NCI-H2196 (cell line): ENCODE data around the gene SMYD3.
A peak's percentile ranks its signal among the peaks of the same experiment; 100 is the strongest.

Source experiments
- DNase-seq: peaks from one replicate; lab custom pipeline; 2025; ENCODE audit not compliant: unreplicated experiment; lab: John Stamatoyannopoulos, UW

Gene SMYD3

GRCh38 chr1:245880754-245881403 lies 626.2 kb downstream of the SMYD3 start:
- DNase-seq: no peak

DNA sequence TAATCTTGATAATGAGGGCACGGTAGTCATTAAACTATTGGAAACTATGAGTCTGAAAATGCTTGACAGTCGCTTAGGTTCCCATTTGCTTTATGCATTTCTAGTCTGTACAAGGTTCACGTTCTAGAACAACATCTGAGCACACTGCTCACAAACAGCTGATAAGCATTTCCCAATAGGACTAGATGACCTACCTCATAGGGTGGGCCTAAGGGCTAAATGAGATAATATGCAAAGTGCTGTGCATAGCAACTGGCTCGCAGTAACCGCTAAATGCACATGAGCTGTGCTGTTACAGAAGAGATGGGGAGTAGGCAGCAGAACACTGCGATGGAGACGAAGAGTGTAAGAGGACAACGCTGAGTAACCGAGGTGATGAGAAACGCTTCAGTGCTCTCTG lies 628.0 kb downstream of the SMYD3 start:
- DNase-seq: no peak

- DNase-seq: no peak
Observed at GRCh38 chr1:245878585-245878984, 628.5 kb downstream of the SMYD3 start.

DNA sequence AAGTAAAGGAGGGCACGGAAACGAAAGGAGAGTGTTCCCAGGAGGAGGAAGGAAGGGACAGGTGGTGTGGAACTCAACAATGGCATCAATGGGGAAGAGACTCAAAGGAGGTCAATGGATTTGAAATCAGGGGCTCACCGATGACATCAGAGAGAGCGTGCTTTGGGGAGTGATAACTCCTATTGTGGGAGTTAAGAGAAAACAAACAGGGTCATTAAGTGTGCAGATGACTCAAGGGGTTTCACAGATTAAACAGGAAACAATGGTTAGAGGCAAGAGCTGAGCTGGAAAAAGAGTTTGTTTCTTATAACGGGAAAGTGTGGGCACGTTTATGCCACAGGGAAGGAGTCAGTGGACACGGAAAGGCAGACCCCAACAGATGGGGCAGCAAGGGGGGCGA lies 629.1 kb downstream of the SMYD3 start:
- no peak for DNase-seq

- no peak for DNase-seq
Observed at GRCh38 chr1:245876586-245876985, 630.5 kb downstream of the SMYD3 start.

GRCh38 chr1:245875581-245876261 lies 631.4 kb downstream of the SMYD3 start:
- no peak for DNase-seq

DNA sequence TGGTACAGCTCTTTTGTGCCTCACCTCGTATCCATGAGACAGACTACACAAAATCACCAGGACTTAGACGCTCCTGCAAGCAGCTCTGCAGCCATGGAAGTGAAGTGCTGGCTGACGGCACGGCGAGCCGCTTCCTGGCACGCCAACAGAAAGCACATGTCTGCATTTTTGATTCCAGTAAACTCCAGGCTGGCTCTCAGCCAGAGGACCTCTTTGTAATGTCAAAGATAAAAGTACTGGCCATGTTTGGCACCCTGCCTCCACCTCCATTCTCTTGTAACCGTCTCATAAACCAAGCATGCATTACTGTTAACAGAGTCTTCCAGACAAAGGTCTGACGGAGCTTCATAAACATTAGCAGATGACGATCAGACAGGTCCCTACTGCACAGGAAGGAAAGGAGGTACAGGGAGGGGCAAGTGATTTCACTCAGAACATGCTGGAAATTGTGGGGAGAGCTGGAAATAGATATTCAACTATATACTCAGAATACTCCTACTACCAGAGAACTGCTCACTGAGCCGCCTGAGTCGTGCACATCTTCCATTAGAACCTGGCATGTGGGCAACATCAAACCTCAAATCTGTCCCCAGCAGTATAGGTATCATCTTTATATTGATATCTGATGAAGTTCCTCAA lies 632.0 kb downstream of the SMYD3 start:
- DNase-seq: peak; percentile 45

GRCh38 chr1:245873883-245874671 lies 633.0 kb downstream of the SMYD3 start:
- no peak for DNase-seq

DNA sequence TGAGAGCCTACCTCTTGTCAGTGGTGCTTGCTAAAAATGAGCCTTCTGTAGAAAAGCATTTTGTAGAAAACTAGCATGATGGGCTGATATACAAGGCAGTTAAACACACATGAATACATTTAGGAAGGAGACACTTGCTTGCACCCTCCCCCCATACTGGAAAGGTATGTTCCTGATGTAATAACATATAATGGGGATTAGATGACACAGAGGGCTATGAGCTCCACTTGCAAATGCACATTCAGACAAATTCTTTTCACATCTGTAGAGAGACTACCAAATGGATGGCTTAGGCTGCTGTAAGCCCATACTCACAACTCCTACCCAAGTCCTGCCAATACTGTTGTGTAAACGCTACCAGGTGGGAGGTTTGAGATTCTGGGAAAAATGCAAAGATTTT lies 634.0 kb downstream of the SMYD3 start:
- DNase-seq: no peak

DNA sequence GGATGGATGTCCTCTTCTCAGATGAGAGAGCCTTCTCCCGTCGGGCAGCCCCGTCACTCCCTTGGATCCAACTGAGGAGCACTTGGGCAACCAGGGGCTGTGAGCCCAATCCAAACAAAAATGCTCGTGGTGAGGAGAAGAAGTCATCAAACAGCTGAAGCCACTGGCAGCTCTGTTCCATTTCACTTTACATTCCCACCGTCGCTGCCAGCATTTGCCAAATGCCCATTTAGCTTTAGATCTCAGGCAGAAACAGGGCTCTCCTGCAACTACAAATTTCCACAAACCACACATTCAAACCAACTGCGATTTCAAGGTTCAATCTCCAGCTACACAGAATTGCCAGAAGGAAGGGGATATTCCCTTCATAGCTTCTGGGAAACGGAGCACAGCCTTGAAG lies 634.6 kb downstream of the SMYD3 start:
- no peak for DNase-seq

GRCh38 chr1:245871915-245872314 lies 635.2 kb downstream of the SMYD3 start:
- DNase-seq: no peak

DNA sequence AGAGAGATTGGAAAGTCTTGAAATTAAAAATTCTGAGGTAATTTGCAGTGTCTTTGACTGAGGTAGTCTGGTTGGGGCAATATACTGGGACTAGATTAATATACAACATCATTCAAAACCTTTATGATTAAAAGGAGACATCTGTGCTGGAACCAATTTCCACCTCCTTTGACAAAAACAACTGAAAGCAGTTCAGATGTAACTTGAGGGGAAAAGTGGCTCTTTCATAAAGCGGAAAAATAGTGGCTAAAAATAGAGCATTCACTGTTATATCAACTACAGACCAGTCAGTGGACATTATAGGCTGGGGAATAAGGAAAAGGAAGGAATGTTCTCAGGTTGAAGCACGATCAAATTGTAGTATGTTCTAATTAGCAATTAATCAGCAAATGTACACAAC lies 635.9 kb downstream of the SMYD3 start:
- DNase-seq: no peak

DNA sequence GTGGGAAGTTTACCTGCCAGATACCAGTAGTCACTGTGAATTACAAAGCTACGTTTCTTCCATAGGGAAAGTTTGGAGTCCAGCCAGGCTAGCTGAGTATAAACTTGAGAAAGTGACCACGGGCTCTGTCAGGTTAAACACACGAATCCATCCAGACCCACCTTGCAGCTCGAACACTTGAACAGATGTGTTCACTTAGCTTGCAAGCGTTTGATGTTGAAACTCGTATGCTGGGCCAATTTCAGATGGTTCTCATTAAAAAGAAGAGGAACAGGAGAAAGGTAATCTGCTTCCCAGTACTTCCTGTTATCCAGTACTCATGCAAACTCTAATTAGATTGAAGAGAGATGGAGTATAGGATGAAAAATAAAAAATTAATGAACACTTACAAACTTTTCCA lies 636.4 kb downstream of the SMYD3 start:
- no peak for DNase-seq

DNA sequence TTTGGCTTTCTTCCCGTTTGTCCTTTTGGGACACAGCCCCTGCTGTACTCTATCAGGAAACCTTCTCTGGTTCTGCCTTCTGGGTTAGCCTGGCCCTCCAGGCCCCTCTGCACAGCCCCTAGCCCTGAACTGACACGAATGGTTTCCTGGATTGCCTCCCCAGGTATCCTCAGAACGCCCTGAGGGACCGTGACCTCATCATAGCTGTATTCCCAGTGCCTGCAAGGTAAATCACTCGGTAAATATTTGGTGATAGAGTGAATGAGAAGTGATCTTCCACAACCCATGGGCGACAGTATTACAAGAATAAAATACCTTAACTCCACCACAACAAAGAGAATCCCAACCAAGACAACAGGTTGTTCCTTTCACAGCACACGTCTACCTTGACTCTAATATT lies 637.2 kb downstream of the SMYD3 start:
- no peak for DNase-seq

GRCh38 chr1:245867738-245868137 lies 639.3 kb downstream of the SMYD3 start:
- DNase-seq: no peak

DNA sequence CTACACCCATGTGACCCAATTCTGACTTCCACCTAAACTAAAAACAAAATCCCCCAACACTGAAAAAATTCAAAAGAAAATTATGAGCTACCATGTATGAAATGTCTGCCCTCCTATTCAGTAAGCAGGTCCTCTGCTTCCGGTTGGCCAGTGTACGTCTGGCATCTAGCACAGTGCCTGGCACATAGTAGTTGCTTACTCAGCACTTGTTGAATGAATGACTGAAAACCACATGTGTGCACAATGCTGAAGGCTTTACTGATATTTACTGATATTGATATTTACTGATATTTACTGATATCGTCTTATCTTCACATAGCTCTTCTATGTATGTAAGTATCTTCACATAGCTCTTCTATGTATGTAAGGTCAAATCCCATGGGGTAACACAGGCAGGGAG lies 642.2 kb downstream of the SMYD3 start:
- no peak for DNase-seq

DNA sequence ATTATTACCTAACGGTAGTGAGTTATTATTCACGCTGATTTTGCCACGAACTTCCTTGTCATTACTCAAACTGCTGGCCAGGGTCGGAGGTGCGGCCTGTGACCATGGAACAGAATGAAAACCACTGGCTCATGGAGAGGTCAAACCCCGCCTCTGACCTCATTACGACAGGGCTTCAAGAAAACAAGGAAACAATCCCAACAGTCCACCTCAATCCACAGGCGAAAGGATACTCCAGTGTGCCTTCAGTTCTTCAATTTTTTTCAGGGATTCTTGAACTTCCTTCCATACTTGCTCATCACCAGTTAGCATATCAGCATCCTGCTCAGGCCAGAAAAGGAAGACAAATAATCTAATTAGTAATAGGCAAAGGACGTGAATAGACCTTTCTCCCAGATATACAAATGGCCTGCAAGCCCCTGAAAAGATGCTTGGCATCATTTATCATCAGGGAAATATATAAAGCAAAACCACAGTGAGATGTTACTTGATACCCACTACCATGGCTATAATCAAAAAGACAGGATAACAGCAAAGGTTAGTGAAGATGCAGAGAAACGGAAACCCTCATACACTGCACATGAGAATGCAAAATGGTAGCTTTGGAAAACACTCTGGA lies 643.4 kb downstream of the SMYD3 start:
- no peak for DNase-seq

DNA sequence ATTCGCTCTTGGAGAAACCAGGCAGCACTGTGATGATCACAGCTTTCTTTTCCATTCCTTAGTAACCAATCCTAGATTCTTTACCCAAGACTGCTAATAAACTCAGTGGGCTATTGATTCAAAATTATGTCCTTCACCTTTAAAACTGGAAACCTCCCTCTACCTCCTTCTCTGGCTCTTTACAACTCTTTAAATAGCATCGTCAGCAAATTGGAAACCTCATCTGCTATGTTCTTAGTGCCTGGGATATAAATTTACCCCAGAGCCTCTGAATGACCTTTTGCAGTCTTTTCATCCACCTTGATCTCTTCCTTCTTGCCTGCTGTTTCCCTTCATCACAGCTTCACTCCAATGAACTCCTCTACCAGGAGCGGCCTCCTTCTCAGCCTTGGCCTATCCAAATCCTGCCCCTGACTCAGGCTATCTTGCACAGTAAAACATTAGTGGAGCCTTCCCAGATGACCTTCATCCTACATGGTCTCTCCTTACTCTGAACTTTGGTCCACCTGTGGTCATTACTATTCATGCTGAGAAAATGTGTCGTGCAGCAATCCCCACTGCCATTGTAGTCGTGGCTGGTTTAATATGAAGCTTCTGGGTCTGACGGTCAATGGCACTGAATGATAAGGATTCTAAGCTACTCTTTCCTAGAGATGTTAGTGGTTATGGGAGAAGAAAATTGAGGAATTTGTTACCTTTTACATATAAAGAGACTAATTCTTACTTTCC lies 644.1 kb downstream of the SMYD3 start:
- no peak for DNase-seq

GRCh38 chr1:245860657-245861544 lies 646.2 kb downstream of the SMYD3 start:
- DNase-seq: no peak
